ENCODE data around the gene CTDSPL. TPM values are rescaled to one million over a fixed set of nuclear protein-coding genes. Genes with fewer than 3 reads are reported as not detected.
"Not testable (repeated sequence)": the region's sequence is repeated elsewhere in the genome, so short reads cannot be mapped to it uniquely, and the experiment has no call there.

The CTDSPL gene
- polyA plus RNA-seq, 3 donors: 99.9 to 115 (median 113) TPM

- no peak for DNase-seq
These were observed 124.1 kb downstream of the CTDSPL start for GRCh38 chr3:37985637-37986320.

- DNase-seq: no peak
These were observed 125.0 kb downstream of the CTDSPL start for GRCh38 chr3:37986479-37987314.

- DNase-seq: no peak
These were observed 125.6 kb downstream of the CTDSPL start for GRCh38 chr3:37987315-37987697.

DNA sequence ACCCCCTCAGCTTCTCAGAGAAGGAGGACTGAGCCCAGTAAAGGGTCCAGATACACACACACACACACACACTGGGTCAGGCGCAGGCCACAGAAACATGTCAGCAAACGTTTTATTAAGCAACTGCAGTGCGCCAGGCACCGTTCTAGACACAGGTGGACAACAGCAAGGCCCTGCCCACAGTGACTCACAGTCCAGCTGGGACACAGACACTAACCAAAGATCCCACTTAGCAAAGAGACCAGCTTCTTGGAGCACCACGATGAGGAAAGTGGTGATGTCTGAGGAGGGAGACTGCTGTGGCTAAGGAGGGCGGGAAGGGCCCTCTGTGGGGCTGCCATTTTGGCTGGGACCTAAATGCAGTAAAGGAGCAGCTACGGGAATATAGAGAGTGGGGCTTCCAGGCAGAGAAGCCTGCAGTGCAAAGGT, 126.1 kb downstream of the CTDSPL start:
- DNase-seq: no peak

- not testable (repeated sequence) for DNase-seq
These were observed 126.7 kb downstream of the CTDSPL start for GRCh38 chr3:37988376-37988775.

DNA sequence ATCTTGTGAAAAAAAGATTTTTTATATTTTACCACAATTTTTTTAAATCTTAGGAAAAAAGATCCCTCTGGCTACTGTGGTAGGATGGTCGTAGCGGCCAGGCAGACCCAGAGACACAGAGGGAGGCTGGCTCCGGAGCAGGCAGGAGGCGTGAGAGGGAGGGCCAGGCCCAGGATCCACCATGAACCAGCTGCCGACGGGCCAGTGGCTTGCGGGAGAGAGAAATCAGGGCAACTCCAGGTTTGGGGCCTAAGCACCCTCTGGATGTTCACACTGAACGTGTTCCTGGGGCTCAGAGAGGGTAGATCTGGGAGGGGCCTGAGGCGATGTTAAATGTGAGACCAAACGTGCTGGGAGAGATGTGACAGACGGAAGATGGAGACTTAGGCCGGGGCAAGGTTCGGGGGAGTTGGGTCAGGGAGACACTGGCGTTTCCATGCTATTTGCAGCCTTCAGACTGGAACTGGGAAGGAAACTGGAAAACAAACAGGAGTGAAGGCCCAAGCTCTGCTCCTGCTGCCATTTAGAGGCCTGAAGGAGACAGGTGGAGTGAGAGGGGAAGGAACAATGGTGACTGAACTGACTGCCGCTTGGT, 127.3 kb downstream of the CTDSPL start:
- no peak for DNase-seq

- DNase-seq: no peak
These were observed 128.3 kb downstream of the CTDSPL start for GRCh38 chr3:37989821-37990480.

- DNase-seq: no peak
These were observed 128.8 kb downstream of the CTDSPL start, which contains the start of gene VILL for GRCh38 chr3:37990527-37990926. Gene VILL, plus strand, starts transcription at chr3:37990786. Its CDS starts 2,887 bp downstream, at chr3:37993673.

- no peak for DNase-seq
These were observed 129.4 kb downstream of the CTDSPL start for GRCh38 chr3:37991109-37991508.

GRCh38 chr3:37991823-37992222, 130.1 kb downstream of the CTDSPL start:
- no peak for DNase-seq

GRCh38 chr3:37992271-37993066, 130.8 kb downstream of the CTDSPL start:
- DNase-seq: no peak

- DNase-seq: no peak
These were observed 131.4 kb downstream of the CTDSPL start for GRCh38 chr3:37993067-37993455.

DNA sequence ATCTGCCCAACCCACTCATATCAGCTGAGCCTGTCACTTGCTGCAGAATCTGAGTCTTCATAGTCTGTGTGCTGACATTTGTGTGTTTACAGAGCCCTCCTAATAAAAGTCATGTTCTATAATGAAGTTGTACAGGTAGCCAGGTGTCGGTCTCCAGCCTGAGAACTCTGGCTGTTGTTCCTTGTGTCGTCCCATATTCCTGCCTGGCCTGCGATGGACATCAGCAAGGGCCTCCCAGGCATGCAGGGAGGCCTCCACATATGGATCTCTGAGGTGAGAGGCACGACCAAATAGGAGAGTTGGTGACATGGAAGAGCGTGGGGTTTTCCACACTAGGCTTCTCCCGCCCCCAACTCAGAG, 131.8 kb downstream of the CTDSPL start:
- no peak for DNase-seq

DNA sequence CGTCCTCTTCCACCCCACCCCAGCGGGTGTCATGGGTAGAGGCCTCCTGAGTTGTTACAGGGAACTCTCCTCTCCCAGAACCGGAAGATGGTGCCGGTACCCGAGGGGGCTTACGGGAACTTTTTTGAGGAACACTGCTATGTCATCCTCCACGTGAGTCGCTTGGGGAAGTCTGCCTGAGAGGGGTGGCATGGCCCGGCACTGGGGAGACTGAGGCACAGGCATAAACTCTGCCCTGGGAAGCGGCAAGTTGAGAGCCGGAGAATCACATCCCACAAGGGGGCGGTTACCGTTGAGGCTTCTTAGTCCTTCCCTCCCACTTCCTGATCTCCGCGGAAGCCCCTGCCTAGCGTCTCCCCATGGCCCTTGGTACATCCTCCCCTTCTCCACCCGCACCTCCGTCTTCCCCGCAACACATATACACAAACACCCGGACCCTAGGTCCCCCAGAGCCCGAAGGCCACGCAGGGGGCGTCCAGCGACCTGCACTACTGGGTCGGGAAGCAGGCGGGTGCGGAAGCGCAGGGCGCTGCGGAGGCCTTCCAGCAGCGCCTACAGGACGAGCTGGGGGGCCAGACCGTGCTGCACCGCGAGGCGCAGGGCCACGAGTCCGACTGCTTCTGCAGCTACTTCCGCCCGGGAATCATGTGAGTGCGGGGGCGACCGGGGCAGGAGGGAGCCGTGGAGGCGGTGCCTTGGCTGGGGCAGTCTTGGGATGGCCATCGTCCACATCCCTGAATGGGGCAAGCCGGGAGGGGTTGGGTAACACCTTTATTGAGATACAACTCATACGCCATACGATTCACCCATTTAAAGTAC, 132.3 kb downstream of the CTDSPL start:
- peak; percentile 55 for DNase-seq

GRCh38 chr3:37994639-37994972, 132.9 kb downstream of the CTDSPL start:
- no peak for DNase-seq

DNA sequence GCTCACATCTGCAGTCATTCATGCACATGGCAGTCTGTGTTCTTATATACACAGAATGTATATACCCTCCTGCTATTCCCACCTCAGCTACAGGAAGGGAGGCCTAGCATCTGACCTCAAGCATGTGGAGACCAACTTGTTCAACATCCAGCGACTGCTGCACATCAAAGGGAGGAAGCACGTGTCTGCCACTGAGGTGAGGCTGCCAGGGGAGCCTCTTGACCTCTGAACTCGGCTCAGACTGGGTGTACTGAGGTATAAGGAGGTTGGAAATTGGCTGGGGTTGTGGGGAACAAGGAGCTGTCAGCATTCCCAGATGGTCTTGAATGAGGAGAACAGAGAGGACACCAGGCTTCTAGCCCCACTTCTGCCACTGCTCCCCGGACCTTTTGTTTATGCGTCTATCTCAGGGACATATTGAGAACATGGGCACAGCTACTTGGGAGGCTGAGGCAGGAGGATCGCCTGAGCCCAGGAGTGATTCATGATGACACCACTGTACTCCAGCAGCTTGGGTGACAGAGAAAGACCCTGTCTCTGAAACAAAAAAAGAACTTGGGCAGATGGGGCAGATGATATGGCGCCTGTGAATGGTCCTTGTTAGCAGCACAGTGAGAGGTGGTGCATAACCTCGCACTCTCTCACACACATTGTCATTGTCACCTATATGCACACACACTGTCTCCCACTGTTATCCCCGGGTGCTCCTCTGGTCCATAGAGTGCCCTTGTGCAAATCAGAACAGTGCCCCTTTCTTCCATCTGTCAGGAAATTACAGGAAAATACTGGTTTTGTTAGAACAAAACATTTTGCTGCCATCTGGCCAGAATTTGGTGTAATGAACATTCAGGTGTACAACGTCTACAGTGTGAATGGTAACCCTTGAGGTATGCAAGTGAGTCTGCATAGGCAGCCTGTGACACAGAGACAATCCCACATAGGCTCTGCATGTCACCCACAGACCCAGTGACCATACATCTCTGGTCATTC, 134.3 kb downstream of the CTDSPL start:
- no peak for DNase-seq

- peak; percentile 73 for DNase-seq
These were observed 135.2 kb downstream of the CTDSPL start for GRCh38 chr3:37996785-37997301.

DNA sequence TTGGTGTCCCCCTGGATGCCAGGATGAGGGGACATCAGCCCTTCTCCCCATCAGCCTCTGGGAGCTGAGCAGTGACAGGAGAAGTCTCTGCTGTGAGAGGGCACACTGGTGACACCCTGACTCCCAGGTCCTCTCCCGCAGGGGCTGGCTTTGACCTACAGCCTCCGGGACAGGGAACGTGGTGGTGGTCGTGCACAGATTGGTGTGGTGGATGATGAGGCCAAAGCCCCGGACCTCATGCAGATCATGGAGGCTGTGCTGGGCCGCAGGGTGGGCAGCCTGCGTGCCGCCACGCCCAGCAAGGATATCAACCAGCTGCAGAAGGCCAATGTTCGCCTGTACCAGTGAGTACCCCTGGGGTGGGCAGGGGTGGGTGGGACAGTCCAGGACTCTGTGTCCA, 135.7 kb downstream of the CTDSPL start:
- DNase-seq: no peak

GRCh38 chr3:37997791-37998370, 136.2 kb downstream of the CTDSPL start:
- no peak for DNase-seq

All from renal pelvis (tissue), 4 donors.